ENCODE measurements around the gene FREY1. TPM values are rescaled to one million over a fixed set of nuclear protein-coding genes. Genes with fewer than 3 reads are reported as not detected.
A peak's percentile ranks its signal among the peaks of the same experiment; 100 is the strongest.

The FREY1 gene
- total RNA-seq, 4 donors from 2014 or later: 0.91 to 2.3 TPM; not detected in 2

GRCh38 chr11:45920531-45921477 lies 13.7 kb upstream of the FREY1 start:
- no peak for TF ChIP-seq POLR2A (IDR thresholded peaks at IDR 0.05)
- TF ChIP-seq, protein P1, sequence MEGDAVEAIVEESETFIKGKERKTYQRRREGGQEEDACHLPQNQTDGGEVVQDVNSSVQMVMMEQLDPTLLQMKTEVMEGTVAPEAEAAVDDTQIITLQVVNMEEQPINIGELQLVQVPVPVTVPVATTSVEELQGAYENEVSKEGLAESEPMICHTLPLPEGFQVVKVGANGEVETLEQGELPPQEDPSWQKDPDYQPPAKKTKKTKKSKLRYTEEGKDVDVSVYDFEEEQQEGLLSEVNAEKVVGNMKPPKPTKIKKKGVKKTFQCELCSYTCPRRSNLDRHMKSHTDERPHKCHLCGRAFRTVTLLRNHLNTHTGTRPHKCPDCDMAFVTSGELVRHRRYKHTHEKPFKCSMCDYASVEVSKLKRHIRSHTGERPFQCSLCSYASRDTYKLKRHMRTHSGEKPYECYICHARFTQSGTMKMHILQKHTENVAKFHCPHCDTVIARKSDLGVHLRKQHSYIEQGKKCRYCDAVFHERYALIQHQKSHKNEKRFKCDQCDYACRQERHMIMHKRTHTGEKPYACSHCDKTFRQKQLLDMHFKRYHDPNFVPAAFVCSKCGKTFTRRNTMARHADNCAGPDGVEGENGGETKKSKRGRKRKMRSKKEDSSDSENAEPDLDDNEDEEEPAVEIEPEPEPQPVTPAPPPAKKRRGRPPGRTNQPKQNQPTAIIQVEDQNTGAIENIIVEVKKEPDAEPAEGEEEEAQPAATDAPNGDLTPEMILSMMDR (IDR thresholded peaks at IDR 0.05): no peak
- 83 to 86% methylated on average over 6 of the region's 6 CpGs for WGBS, 2 donors
- H3K4me3 ChIP-seq (ENCODE audit: low read depth, poor library complexity, severe bottlenecking): no peak overlapping the region
- no peak for DNase-seq (ENCODE audit: low spot score in 2 of 2)
- intact Hi-C loops (cut with DNase I; ENCODE audit: low total_unique reads): no loop called here

- 71 to 73% methylated on average over 13 of the region's 13 CpGs for WGBS, 2 donors
- no peak overlapping the region for H3K4me3 ChIP-seq (ENCODE audit: low read depth, poor library complexity, severe bottlenecking)
- TF ChIP-seq, protein P1 (IDR thresholded peaks at IDR 0.05): no peak
- TF ChIP-seq POLR2A (IDR thresholded peaks at IDR 0.05): no peak
- intact Hi-C loops (cut with DNase I; ENCODE audit: low total_unique reads): no loop called here
- DNase-seq (ENCODE audit: low spot score in 2 of 2): no peak
These were observed 12.9 kb upstream of the FREY1 start for GRCh38 chr11:45919806-45920530.

- TF ChIP-seq POLR2A (IDR thresholded peaks at IDR 0.05): no peak
- TF ChIP-seq, protein P1 (IDR thresholded peaks at IDR 0.05): no peak
- 63 to 71% methylated on average over 7 of the region's 7 CpGs for WGBS, 2 donors
- DNase-seq (ENCODE audit: low spot score in 2 of 2): no peak
- H3K4me3 ChIP-seq (ENCODE audit: low read depth, poor library complexity, severe bottlenecking): no peak overlapping the region
- intact Hi-C loops (cut with DNase I; ENCODE audit: low total_unique reads): no loop called here
These were observed 12.0 kb upstream of the FREY1 start for GRCh38 chr11:45918962-45919675.

DNA sequence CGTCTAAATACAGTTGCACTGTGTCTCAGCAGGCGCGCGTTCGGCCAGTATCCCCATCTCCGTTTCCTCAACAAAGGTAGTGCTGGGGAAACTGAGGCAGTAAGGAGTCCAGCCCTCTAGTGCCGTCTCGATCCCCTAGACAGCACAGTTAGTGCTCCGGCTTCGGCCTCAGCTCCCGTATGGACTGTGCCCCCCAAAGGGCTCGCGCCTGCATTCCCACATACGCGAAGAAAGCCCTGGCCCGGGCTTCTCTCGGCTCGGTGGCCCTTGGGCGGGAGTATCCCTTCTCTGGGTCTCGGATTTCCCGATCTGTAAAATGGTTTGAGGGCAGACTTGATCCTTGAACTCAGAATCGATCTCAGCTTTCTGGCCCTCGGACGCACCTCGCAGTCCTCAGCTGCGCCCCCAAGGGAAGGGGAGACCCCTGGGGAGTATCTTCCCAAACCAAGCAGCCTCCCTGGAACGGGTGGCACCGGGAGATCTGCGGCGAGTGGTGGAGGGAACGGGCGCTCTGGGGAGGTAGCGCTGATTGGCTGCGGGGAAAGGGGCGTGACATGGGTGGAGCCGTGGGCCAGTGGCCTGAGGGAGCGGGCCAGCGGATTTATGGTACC lies 11.4 kb upstream of the FREY1 start:
- peak; percentile 70 to 97 for DNase-seq (ENCODE audit: low spot score in 2 of 2)
- intact Hi-C loops (cut with DNase I; ENCODE audit: low total_unique reads): no loop called here
- H3K4me3 ChIP-seq (ENCODE audit: low read depth, poor library complexity, severe bottlenecking): peak overlapping the region; percentile 73
- TF ChIP-seq POLR2A (IDR thresholded peaks at IDR 0.05): no peak
- TF ChIP-seq, protein P1 (IDR thresholded peaks at IDR 0.05): no peak
- WGBS, 2 donors: 0 to 1% methylated on average over 37 of the region's 38 CpGs

GRCh38 chr11:45917623-45918330 lies 10.7 kb upstream of the FREY1 start, which contains the start of gene PEX16:
PEX16 (minus strand) TSS chr11:45917877; CDS start chr11:45917811, 66 bp downstream.
- TF ChIP-seq, protein P1 (IDR thresholded peaks at IDR 0.05): no peak
- peak in 1 of 2 donors; percentile 57 for TF ChIP-seq POLR2A (IDR thresholded peaks at IDR 0.05)
- peak; percentile 97 to 99 for DNase-seq (ENCODE audit: low spot score in 2 of 2)
- H3K4me3 ChIP-seq (ENCODE audit: low read depth, poor library complexity, severe bottlenecking): peak within 1 kb of the TSS; percentile 77
- intact Hi-C loops (cut with DNase I; ENCODE audit: low total_unique reads): no loop called here
- WGBS, 2 donors: 0% methylated on average over 40 to 42 of the region's 45 CpGs
